ENCODE data around the gene UBTD2. TPM values are rescaled to one million over a fixed set of nuclear protein-coding genes. Genes with fewer than 3 reads are reported as not detected.

UBTD2 gene
- total and polyA plus RNA-seq, 2 donors from 2014 or later = 12.9 to 17.8 TPM

DNA sequence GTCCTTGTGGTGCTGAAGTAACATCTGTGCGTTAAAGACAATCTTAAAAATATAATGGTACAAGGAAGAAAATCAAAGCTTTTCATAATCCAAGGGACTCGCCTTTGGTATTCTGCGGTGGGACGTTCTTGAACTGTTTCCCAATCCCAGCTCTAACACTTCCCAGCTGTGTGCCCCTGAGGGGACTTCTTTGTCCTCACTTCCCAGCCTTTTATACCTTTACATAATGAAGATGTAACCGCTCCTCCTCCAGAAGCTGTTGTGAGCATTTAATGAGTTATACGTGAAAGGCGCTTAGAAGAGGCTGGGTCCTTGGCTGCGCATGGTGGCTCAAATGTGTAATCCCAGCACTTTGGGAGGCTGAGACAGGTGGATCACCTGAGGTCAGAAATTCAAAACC is 112.4 kb downstream of the UBTD2 start:
- Histone ChIP-seq H3K9ac (ENCODE audit: low read length in 3 of 3) (no peak overlapping the region), H3K9me3 (ENCODE audit: control insufficient read depth in 2 of 3, insufficient read depth in 1 of 3, low read length in 3 of 3) (no peaks in the 10 kb centered on the region), H3K27ac (ENCODE audit: low read depth in 2 of 2, low read length in 2 of 2) (no peak overlapping the region), H3K4me1 (ENCODE audit: control insufficient read depth in 2 of 3, insufficient read depth in 2 of 3, low read depth in 1 of 3, low read length in 3 of 3) (peaks cover 0 to 6% (median 6%) of the 10 kb centered on the region in 3 donors), H3K27me3 (ENCODE audit: control insufficient read depth, insufficient read depth, low read length) (no peaks in the 10 kb centered on the region), H3K4me3 (ENCODE audit: low read length in 3 of 3) (no peak overlapping the region), H3K36me3 (ENCODE audit: control insufficient read depth in 2 of 3, insufficient read depth in 3 of 3, low read length in 3 of 3) (no peaks in the 10 kb centered on the region)
- TF ChIP-seq, protein P1, sequence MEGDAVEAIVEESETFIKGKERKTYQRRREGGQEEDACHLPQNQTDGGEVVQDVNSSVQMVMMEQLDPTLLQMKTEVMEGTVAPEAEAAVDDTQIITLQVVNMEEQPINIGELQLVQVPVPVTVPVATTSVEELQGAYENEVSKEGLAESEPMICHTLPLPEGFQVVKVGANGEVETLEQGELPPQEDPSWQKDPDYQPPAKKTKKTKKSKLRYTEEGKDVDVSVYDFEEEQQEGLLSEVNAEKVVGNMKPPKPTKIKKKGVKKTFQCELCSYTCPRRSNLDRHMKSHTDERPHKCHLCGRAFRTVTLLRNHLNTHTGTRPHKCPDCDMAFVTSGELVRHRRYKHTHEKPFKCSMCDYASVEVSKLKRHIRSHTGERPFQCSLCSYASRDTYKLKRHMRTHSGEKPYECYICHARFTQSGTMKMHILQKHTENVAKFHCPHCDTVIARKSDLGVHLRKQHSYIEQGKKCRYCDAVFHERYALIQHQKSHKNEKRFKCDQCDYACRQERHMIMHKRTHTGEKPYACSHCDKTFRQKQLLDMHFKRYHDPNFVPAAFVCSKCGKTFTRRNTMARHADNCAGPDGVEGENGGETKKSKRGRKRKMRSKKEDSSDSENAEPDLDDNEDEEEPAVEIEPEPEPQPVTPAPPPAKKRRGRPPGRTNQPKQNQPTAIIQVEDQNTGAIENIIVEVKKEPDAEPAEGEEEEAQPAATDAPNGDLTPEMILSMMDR (IDR thresholded peaks at IDR 0.05; ENCODE audit: borderline replicate concordance, extremely low read depth, insufficient read depth) = no peak
- intact Hi-C loops (cut with DNase I) = no loop called here
- DNase-seq (no peak), FAIRE-seq (no peak)

DNA sequence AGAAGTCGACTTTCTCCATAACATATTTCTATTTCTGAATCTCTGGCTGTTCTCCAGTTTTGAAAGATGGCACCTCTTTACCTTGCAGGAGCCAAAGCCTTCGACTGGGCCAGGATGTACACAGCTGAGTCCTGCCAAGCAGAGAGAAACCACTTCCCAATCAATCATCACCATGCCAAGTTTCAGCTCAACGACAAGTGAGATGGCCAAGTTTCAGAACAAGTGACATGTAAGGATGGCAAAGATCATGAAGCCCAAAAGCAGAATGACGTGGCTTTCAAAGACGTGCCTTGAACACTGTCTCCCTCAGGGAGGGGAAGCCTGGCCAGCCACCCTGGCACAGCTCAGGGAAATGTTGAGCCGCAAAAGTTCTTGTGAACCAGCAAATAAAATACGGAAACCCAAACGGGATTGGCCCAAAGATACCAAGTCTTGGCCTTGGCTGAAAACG is 113.3 kb downstream of the UBTD2 start:
- no peaks in the 10 kb centered on the region for H3K36me3 ChIP-seq (ENCODE audit: control insufficient read depth in 2 of 3, insufficient read depth in 3 of 3, low read length in 3 of 3)
- intact Hi-C loops (cut with DNase I) = no loop called here

DNA sequence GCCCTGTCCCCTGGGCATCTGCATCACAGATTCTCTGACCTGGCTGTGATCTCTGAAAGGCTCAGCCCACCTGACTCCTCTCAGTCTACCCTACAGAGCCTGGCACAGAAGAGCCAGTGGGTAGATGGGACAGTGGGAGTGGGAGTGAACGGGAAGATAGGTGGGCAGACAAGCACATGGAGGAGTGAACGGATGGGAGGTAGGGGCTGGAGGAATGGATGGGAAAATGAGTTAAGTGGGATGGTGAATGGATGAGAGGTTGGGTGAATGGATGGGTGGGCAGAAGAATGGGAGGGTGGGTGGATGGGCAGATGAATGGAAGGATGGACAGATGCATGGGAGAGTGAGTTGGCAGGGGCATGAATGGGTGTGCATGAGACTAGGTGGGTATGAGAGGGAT is 114.3 kb downstream of the UBTD2 start:
- no peak overlapping the region for H3K4me3 ChIP-seq (ENCODE audit: low read length in 3 of 3)
- intact Hi-C loops (cut with DNase I) = no loop called here
- TF ChIP-seq, protein P1 (IDR thresholded peaks at IDR 0.05; ENCODE audit: borderline replicate concordance, extremely low read depth, insufficient read depth) = no peak
- H3K27me3 ChIP-seq (ENCODE audit: control insufficient read depth, insufficient read depth, low read length) = no peaks in the 10 kb centered on the region
- H3K36me3 ChIP-seq (ENCODE audit: control insufficient read depth in 2 of 3, insufficient read depth in 3 of 3, low read length in 3 of 3) = no peaks in the 10 kb centered on the region
- no peak overlapping the region for H3K9ac ChIP-seq (ENCODE audit: low read length in 3 of 3)
- H3K4me1 ChIP-seq (ENCODE audit: control insufficient read depth in 2 of 3, insufficient read depth in 2 of 3, low read depth in 1 of 3, low read length in 3 of 3) = peaks cover 0 to 4% (median 0%) of the 10 kb centered on the region in 3 donors
- FAIRE-seq (no peak), DNase-seq (no peak)
- H3K9me3 ChIP-seq (ENCODE audit: control insufficient read depth in 2 of 3, insufficient read depth in 1 of 3, low read length in 3 of 3) = no peaks in the 10 kb centered on the region
- no peak overlapping the region for H3K27ac ChIP-seq (ENCODE audit: low read depth in 2 of 2, low read length in 2 of 2)

More for the DNA sequence above, 113.3 kb downstream of the UBTD2 start:
- TF ChIP-seq, protein P1 (IDR thresholded peaks at IDR 0.05; ENCODE audit: borderline replicate concordance, extremely low read depth, insufficient read depth) = no peak
- DNase-seq = no peak
- Histone ChIP-seq H3K4me1 (ENCODE audit: control insufficient read depth in 2 of 3, insufficient read depth in 2 of 3, low read depth in 1 of 3, low read length in 3 of 3) (peaks cover 0 to 6% (median 5%) of the 10 kb centered on the region in 3 donors), H3K9ac (ENCODE audit: low read length in 3 of 3) (no peak overlapping the region), H3K9me3 (ENCODE audit: control insufficient read depth in 2 of 3, insufficient read depth in 1 of 3, low read length in 3 of 3) (no peaks in the 10 kb centered on the region), H3K27me3 (ENCODE audit: control insufficient read depth, insufficient read depth, low read length) (no peaks in the 10 kb centered on the region), H3K27ac (ENCODE audit: low read depth in 2 of 2, low read length in 2 of 2) (no peak overlapping the region), H3K4me3 (ENCODE audit: low read length in 3 of 3) (no peak overlapping the region)
- FAIRE-seq = no peak

DNA sequence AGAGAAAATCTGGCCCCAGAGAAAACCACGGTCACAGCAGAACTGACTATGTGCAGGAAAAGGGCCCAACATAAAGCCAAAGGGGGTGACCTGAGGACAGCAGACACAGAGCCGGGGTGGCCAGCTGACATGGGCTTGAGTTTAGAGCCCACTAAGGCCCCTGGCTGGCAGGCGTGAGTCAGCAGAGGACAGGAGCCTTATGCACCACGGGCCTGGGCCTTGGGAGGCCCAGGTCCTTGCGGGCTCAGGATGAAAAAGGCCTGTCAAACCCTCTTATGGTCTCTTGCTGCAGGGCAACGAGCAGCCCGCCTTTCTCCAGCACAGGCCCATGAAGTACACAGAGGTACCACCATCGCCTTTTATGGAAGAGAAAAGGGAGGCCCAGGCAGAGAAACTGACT is 115.3 kb downstream of the UBTD2 start:
- peaks cover 0 to 2% (median 0%) of the 10 kb centered on the region in 3 donors for H3K4me1 ChIP-seq (ENCODE audit: control insufficient read depth in 2 of 3, insufficient read depth in 2 of 3, low read depth in 1 of 3, low read length in 3 of 3)
- no peak overlapping the region for H3K9ac ChIP-seq (ENCODE audit: low read length in 3 of 3)
- DNase-seq = no peak
- H3K4me3 ChIP-seq (ENCODE audit: low read length in 3 of 3) = no peak overlapping the region
- H3K27ac ChIP-seq (ENCODE audit: low read depth in 2 of 2, low read length in 2 of 2) = no peak overlapping the region
- H3K27me3 ChIP-seq (ENCODE audit: control insufficient read depth, insufficient read depth, low read length) = no peaks in the 10 kb centered on the region
- intact Hi-C loops (cut with DNase I) = no loop called here
- TF ChIP-seq, protein P1 (IDR thresholded peaks at IDR 0.05; ENCODE audit: borderline replicate concordance, extremely low read depth, insufficient read depth) = no peak
- H3K36me3 ChIP-seq (ENCODE audit: control insufficient read depth in 2 of 3, insufficient read depth in 3 of 3, low read length in 3 of 3) = no peaks in the 10 kb centered on the region
- H3K9me3 ChIP-seq (ENCODE audit: control insufficient read depth in 2 of 3, insufficient read depth in 1 of 3, low read length in 3 of 3) = no peaks in the 10 kb centered on the region
- FAIRE-seq = no peak

Data from kidney (tissue), 14 donors.